HepG2 (cell line): ENCODE results near the gene EFCAB8. TPM values are rescaled to one million over a fixed set of nuclear protein-coding genes. Genes with fewer than 3 reads are reported as not detected.
A peak's percentile ranks its signal among the peaks of the same experiment; 100 is the strongest.

ENCODE experiments used
- ATF7-NPFF ChIP-seq: sonication (generic); formaldehyde crosslinking; IDR thresholded peaks from 2 replicates; pipeline ENCODE4 v1.8.1; 2023; ENCODE audit warnings: mild to moderate bottlenecking, low read depth, missing genetic modification reagents, moderate library complexity
- KDM1A ChIP-seq: IDR thresholded peaks from 2 replicates; pipeline ENCODE4 v1.6.1; 2016; ENCODE audit warnings: missing compliant biosample characterization
- PLRG1 ChIP-seq: fragments of 450-650 bp; conservative IDR thresholded peaks from 2 replicates; pipeline ENCODE4 v1.6.1; 2016
- RCOR2 ChIP-seq: IDR thresholded peaks from 2 replicates; pipeline ENCODE4 v1.6.1; 2016; ENCODE audit warnings: missing biosample characterization, missing genetic modification reagents
- REL ChIP-seq: sonication (generic); formaldehyde crosslinking; conservative IDR thresholded peaks from 2 replicates; pipeline ENCODE4 v1.8.0; 2022; ENCODE audit warnings: mild to moderate bottlenecking, missing genetic modification reagents, moderate library complexity
- SMAD9 ChIP-seq: sonication (generic); formaldehyde crosslinking; IDR thresholded peaks from 2 replicates; pipeline ENCODE4 v1.5.1; 2020; ENCODE audit warnings: mild to moderate bottlenecking, missing genetic modification reagents
- SP4 ChIP-seq: sonication (generic); formaldehyde crosslinking; IDR thresholded peaks from 2 replicates; pipeline ENCODE4 v1.8.1; 2023; ENCODE audit warnings: mild to moderate bottlenecking, missing genetic modification reagents
- TMF1 ChIP-seq: sonication (generic); formaldehyde crosslinking; IDR thresholded peaks from 2 replicates; pipeline ENCODE4 v1.8.1; 2022; ENCODE audit warnings: low read depth, missing genetic modification reagents
- ZNF34 ChIP-seq: sonication (generic); formaldehyde crosslinking; IDR thresholded peaks from 2 replicates; pipeline ENCODE4 v1.4.0; 2020; ENCODE audit warnings: mild to moderate bottlenecking, missing genetic modification reagents, borderline replicate concordance
- ZNF556 ChIP-seq: sonication (generic); formaldehyde crosslinking; IDR thresholded peaks from 2 replicates; pipeline ENCODE4 v1.4.0; 2020; ENCODE audit warnings: mild to moderate bottlenecking, missing genetic modification reagents, borderline replicate concordance
- ZNF563 ChIP-seq: sonication (generic); formaldehyde crosslinking; IDR thresholded peaks from 2 replicates; pipeline ENCODE4 v1.8.0; 2022; ENCODE audit warnings: mild to moderate bottlenecking, moderate library complexity, missing genetic modification reagents
- polyA plus RNA-seq, 8 experiments: library from polyadenylated mRNA; depleted of rRNA in 3 of 8; stranded (reverse) in 7 of 8; unstranded in 1 of 8; fragments of >200 nt; fragmentation: Illumina TruSeq in 4 of 8; extraction: Trizol in 4 of 8; gene quantifications; 2 replicates each; pipeline versions ENCODE4 v1.2.1 to v1.2.3, GENCODE V29; 2011 to 2016; ENCODE audit warnings: low read depth in 4 of 8, missing spikeins in 1 of 8, mixed read lengths in 1 of 8; ENCODE audit not compliant: insufficient read depth in 1 of 8
- total RNA-seq, 5 experiments: library from RNA; depleted of rRNA; stranded (reverse); fragments of >200 nt; fragmentation: Illumina TruSeq; extraction: Trizol; gene quantifications; 2 replicates each; pipeline ENCODE4 v1.2.3, GENCODE V29; 2016; ENCODE audit warnings: low read depth in 1 of 5
- TF ChIP-seq, protein P1 (sequence below): sonication (generic); formaldehyde crosslinking; IDR thresholded peaks from 2 replicates; pipeline ENCODE4 v1.4.0; 2020; ENCODE audit warnings: missing genetic modification reagents, mild to moderate bottlenecking, borderline replicate concordance
- TF ChIP-seq, protein P2 (sequence below): sonication (generic); formaldehyde crosslinking; conservative IDR thresholded peaks from 2 replicates; pipeline ENCODE4 v1.8.1; 2023; ENCODE audit warnings: missing genetic modification reagents
- TF ChIP-seq, protein P3 (sequence below), 2 experiments: fragments of 450-650 bp in 1 of 2; sonication (generic) in 1 of 2; formaldehyde crosslinking in 1 of 2; IDR thresholded peaks; 2 replicates each; pipeline versions ENCODE4 v1.6.1 to v1.8.0; 2016 to 2022; ENCODE audit warnings: antibody characterized with exemption in 1 of 2, mild to moderate bottlenecking in 1 of 2, missing genetic modification reagents in 1 of 2

The EFCAB8 gene
- total and polyA plus RNA-seq, 2 of the 13 experiments (the other 11 are each of a cell fraction or from before 2014, with no cell fraction given) = 0.15 to 0.22 TPM

DNA sequence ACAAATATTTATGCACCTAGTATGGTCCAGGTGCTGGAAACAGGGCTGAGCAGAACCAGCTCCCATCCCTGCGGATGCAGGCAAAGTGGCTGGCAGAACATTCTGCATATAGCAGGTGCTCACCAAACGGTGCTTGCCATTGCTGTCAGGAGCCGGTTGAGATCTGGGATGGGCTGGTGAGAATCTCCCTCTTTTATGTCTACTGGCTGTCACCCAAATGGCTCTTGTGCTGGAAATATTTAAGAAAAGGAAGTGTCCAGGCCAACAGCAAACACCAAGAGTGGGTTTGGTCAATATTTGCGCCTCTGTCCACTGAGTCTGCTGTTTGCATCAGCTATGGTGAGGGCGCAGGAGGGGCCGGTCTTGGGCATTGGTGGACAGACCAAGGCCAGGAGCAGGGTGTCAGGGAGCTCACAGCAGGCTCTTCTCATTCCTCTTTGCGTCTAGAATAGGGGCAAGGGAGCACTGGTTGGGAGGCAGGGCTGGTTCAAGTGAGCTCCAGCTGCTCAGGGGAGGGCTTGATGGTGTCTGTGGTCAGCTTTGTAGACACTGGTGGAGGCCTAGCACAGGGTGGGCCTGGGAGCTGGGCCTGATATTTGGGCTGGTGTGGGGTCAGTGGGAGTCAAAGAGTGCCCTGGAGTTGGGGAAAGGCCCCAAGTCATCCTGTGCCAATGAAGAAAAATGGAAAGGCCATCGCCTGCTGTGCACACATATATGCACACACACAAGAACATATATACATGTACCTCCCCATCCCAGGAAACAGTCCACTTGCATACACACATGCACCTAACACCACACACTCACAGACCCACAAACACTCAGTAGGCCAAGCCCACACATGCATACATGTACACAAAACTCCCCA, 147.4 kb downstream of the EFCAB8 start (continued):
- TF ChIP-seq RCOR2 (CRISPR knock-in tag) (peak; percentile 96), TMF1 (CRISPR knock-in tag) (no peak), REL (CRISPR knock-in tag) (no peak), PLRG1 (no peak), SP4 (CRISPR knock-in tag) (peak; percentile 31; the same call in 1 of the 2 replicates), ZNF563 (peak; percentile 83; the same call in 1 of the 2 replicates), KDM1A (CRISPR knock-in tag) (peak; percentile 58; the same call in 1 of the 2 replicates), ZNF34 (CRISPR knock-in tag) (0 out of 2 replicates have a peak, but pooled peaks have one; percentile 19), ATF7-NPFF (CRISPR knock-in tag) (peak; percentile 55; the same call in 1 of the 2 replicates), ZNF556 (CRISPR knock-in tag) (peak; percentile 81; the same call in 1 of the 2 replicates), SMAD9 (CRISPR knock-in tag) (peak; percentile 46; the same call in 1 of the 2 replicates)
- TF ChIP-seq, protein P1, sequence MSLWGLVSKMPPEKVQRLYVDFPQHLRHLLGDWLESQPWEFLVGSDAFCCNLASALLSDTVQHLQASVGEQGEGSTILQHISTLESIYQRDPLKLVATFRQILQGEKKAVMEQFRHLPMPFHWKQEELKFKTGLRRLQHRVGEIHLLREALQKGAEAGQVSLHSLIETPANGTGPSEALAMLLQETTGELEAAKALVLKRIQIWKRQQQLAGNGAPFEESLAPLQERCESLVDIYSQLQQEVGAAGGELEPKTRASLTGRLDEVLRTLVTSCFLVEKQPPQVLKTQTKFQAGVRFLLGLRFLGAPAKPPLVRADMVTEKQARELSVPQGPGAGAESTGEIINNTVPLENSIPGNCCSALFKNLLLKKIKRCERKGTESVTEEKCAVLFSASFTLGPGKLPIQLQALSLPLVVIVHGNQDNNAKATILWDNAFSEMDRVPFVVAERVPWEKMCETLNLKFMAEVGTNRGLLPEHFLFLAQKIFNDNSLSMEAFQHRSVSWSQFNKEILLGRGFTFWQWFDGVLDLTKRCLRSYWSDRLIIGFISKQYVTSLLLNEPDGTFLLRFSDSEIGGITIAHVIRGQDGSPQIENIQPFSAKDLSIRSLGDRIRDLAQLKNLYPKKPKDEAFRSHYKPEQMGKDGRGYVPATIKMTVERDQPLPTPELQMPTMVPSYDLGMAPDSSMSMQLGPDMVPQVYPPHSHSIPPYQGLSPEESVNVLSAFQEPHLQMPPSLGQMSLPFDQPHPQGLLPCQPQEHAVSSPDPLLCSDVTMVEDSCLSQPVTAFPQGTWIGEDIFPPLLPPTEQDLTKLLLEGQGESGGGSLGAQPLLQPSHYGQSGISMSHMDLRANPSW (CRISPR knock-in tag) = no peak
- TF ChIP-seq, protein P2, sequence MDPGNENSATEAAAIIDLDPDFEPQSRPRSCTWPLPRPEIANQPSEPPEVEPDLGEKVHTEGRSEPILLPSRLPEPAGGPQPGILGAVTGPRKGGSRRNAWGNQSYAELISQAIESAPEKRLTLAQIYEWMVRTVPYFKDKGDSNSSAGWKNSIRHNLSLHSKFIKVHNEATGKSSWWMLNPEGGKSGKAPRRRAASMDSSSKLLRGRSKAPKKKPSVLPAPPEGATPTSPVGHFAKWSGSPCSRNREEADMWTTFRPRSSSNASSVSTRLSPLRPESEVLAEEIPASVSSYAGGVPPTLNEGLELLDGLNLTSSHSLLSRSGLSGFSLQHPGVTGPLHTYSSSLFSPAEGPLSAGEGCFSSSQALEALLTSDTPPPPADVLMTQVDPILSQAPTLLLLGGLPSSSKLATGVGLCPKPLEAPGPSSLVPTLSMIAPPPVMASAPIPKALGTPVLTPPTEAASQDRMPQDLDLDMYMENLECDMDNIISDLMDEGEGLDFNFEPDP = no peak
- TF ChIP-seq, protein P3, sequence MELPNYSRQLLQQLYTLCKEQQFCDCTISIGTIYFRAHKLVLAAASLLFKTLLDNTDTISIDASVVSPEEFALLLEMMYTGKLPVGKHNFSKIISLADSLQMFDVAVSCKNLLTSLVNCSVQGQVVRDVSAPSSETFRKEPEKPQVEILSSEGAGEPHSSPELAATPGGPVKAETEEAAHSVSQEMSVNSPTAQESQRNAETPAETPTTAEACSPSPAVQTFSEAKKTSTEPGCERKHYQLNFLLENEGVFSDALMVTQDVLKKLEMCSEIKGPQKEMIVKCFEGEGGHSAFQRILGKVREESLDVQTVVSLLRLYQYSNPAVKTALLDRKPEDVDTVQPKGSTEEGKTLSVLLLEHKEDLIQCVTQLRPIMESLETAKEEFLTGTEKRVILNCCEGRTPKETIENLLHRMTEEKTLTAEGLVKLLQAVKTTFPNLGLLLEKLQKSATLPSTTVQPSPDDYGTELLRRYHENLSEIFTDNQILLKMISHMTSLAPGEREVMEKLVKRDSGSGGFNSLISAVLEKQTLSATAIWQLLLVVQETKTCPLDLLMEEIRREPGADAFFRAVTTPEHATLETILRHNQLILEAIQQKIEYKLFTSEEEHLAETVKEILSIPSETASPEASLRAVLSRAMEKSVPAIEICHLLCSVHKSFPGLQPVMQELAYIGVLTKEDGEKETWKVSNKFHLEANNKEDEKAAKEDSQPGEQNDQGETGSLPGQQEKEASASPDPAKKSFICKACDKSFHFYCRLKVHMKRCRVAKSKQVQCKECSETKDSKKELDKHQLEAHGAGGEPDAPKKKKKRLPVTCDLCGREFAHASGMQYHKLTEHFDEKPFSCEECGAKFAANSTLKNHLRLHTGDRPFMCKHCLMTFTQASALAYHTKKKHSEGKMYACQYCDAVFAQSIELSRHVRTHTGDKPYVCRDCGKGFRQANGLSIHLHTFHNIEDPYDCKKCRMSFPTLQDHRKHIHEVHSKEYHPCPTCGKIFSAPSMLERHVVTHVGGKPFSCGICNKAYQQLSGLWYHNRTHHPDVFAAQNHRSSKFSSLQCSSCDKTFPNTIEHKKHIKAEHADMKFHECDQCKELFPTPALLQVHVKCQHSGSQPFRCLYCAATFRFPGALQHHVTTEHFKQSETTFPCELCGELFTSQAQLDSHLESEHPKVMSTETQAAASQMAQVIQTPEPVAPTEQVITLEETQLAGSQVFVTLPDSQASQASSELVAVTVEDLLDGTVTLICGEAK (IDR thresholded peaks at IDR 0.05) = no peak
- TF ChIP-seq, protein P3 (CRISPR knock-in tag; IDR thresholded peaks at IDR 0.05) = peak; percentile 81
